ENCODE results near the gene DYNAP. TPM values are rescaled to one million over a fixed set of nuclear protein-coding genes. Genes with fewer than 3 reads are reported as not detected.

The DYNAP gene
- total RNA-seq, 1 donor from 2014 or later = not detected

DNA sequence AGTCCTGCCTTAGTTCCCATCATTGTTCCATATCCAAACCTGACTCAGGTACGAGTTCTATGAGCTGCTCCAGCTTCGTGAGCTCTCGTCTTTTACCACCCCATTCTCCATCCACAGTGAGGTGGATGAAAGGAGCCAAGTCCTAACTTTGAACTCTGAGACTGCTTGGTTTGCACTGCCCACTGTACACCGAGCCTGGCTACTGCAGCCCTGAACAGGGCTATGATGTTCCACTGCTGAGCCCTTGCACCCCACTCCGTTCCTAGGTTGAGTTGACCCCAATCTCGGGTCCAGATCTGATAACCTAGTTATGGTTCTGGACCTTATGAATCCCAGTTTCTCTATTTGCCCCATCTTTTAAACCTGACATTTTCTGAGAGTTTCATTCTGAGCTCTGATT, 5.3 kb upstream of the DYNAP start:
- Mint-ChIP-seq H3K4me3 (ENCODE audit: unreplicated experiment) (no peak overlapping the region), H3K9me3 (ENCODE audit: unreplicated experiment) (no peaks in the 10 kb centered on the region), H3K36me3 (ENCODE audit: low read depth, unreplicated experiment) (no peaks in the 10 kb centered on the region), H3K27ac (ENCODE audit: unreplicated experiment) (no peak overlapping the region), H3K27me3 (ENCODE audit: low read depth, unreplicated experiment) (no peaks in the 10 kb centered on the region), H3K4me1 (ENCODE audit: low read depth, unreplicated experiment) (no peaks in the 10 kb centered on the region)
- Histone ChIP-seq H4K20me1 (ENCODE audit: insufficient read depth, low read length) (no peaks in the 10 kb centered on the region), H3K27ac (ENCODE audit: low read depth, low read length) (no peak overlapping the region), H3K4me2 (ENCODE audit: low read length) (no peak overlapping the region), H3K4me3 (ENCODE audit: insufficient read depth, low read depth, low read length) (no peak overlapping the region), H3K9me3 (ENCODE audit: insufficient read depth, low read depth, low read length) (no peaks in the 10 kb centered on the region), H3K79me2 (ENCODE audit: insufficient read depth, low read length) (no peaks in the 10 kb centered on the region), H3K4me1 (ENCODE audit: insufficient read depth, low read length) (no peaks in the 10 kb centered on the region), H2AFZ (ENCODE audit: low read depth, low read length) (no peak overlapping the region), H3K9ac (ENCODE audit: low read length) (no peak overlapping the region), H3K27me3 (ENCODE audit: insufficient read depth, low read length) (no peaks in the 10 kb centered on the region), H3K36me3 (ENCODE audit: insufficient read depth, low read length) (no peaks in the 10 kb centered on the region)
- FAIRE-seq = no peak
- DNase-seq (ENCODE audit: low read depth) = no peak
- TF ChIP-seq, protein P1, sequence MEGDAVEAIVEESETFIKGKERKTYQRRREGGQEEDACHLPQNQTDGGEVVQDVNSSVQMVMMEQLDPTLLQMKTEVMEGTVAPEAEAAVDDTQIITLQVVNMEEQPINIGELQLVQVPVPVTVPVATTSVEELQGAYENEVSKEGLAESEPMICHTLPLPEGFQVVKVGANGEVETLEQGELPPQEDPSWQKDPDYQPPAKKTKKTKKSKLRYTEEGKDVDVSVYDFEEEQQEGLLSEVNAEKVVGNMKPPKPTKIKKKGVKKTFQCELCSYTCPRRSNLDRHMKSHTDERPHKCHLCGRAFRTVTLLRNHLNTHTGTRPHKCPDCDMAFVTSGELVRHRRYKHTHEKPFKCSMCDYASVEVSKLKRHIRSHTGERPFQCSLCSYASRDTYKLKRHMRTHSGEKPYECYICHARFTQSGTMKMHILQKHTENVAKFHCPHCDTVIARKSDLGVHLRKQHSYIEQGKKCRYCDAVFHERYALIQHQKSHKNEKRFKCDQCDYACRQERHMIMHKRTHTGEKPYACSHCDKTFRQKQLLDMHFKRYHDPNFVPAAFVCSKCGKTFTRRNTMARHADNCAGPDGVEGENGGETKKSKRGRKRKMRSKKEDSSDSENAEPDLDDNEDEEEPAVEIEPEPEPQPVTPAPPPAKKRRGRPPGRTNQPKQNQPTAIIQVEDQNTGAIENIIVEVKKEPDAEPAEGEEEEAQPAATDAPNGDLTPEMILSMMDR (IDR thresholded peaks at IDR 0.05; ENCODE audit: insufficient read depth, low read depth, low read length) = no peak
- no peak for TF ChIP-seq EZH2 (IDR thresholded peaks at IDR 0.05; ENCODE audit: insufficient read depth, low read length)

DNA sequence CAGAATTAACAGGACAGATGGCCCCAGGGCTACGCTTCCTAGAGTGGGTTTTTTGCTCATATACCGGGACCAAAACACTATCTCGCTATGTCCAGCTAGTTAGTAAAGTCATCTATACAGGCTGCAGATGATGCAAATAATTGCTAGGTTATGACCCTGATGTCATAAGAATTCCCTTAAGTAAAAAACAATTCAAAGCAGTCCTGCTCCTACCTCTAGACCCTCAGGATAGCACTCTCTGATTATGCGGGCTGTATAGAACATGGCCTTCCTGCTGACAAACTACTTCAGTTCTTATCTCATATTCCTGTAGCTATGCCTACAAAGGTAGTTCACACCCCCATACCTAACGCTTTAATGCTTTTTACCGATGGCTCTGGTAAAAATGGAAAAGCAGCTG, 13.2 kb downstream of the DYNAP start:
- Mint-ChIP-seq H3K4me3 (ENCODE audit: unreplicated experiment) (no peak overlapping the region), H3K36me3 (ENCODE audit: low read depth, unreplicated experiment) (no peaks in the 10 kb centered on the region), H3K27me3 (ENCODE audit: low read depth, unreplicated experiment) (no peaks in the 10 kb centered on the region), H3K4me1 (ENCODE audit: low read depth, unreplicated experiment) (peaks cover 8% of the 10 kb centered on the region), H3K9me3 (ENCODE audit: unreplicated experiment) (peaks cover 2% of the 10 kb centered on the region), H3K27ac (ENCODE audit: unreplicated experiment) (no peak overlapping the region)
- Histone ChIP-seq H3K4me3 (ENCODE audit: insufficient read depth, low read depth, low read length) (no peak overlapping the region), H3K79me2 (ENCODE audit: insufficient read depth, low read length) (no peaks in the 10 kb centered on the region), H3K4me2 (ENCODE audit: low read length) (no peak overlapping the region), H4K20me1 (ENCODE audit: insufficient read depth, low read length) (no peaks in the 10 kb centered on the region), H2AFZ (ENCODE audit: low read depth, low read length) (no peak overlapping the region), H3K27me3 (ENCODE audit: insufficient read depth, low read length) (no peaks in the 10 kb centered on the region), H3K9me3 (ENCODE audit: insufficient read depth, low read depth, low read length) (no peaks in the 10 kb centered on the region), H3K36me3 (ENCODE audit: insufficient read depth, low read length) (no peaks in the 10 kb centered on the region), H3K27ac (ENCODE audit: low read depth, low read length) (no peak overlapping the region), H3K9ac (ENCODE audit: low read length) (no peak overlapping the region), H3K4me1 (ENCODE audit: insufficient read depth, low read length) (peaks cover 8% of the 10 kb centered on the region)
- no peak for FAIRE-seq
- no peak for DNase-seq (ENCODE audit: low read depth)
- TF ChIP-seq, protein P1 (IDR thresholded peaks at IDR 0.05; ENCODE audit: insufficient read depth, low read depth, low read length) = no peak
- TF ChIP-seq EZH2 (IDR thresholded peaks at IDR 0.05; ENCODE audit: insufficient read depth, low read length) = no peak

DNA sequence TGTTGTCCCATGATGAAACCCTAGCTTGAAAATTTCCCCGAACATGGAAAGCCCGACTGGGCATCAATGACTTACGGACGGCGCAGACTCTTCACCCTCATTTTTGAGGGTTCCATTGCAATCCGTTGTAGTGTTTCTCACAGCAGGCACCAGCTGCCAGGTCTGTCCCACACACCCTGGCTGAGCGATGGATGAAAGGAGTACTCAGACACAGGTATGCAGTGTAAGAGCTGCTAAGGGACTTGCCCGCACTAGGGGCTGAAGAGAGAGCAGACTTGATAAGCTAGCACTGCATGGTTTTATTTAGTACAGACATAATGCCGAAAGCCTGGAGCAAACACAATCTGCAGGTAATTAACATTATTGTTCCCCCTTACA, 15.8 kb downstream of the DYNAP start:
- Histone ChIP-seq H2AFZ (ENCODE audit: low read depth, low read length) (no peak overlapping the region), H3K79me2 (ENCODE audit: insufficient read depth, low read length) (no peaks in the 10 kb centered on the region), H3K27ac (ENCODE audit: low read depth, low read length) (no peak overlapping the region), H3K27me3 (ENCODE audit: insufficient read depth, low read length) (no peaks in the 10 kb centered on the region), H3K4me1 (ENCODE audit: insufficient read depth, low read length) (peaks cover 8% of the 10 kb centered on the region), H3K9ac (ENCODE audit: low read length) (no peak overlapping the region), H3K36me3 (ENCODE audit: insufficient read depth, low read length) (no peaks in the 10 kb centered on the region), H4K20me1 (ENCODE audit: insufficient read depth, low read length) (no peaks in the 10 kb centered on the region), H3K4me3 (ENCODE audit: insufficient read depth, low read depth, low read length) (no peak overlapping the region), H3K4me2 (ENCODE audit: low read length) (no peak overlapping the region), H3K9me3 (ENCODE audit: insufficient read depth, low read depth, low read length) (no peaks in the 10 kb centered on the region)
- peaks cover 8% of the 10 kb centered on the region for H3K4me1 Mint-ChIP-seq (ENCODE audit: low read depth, unreplicated experiment)
- no peaks in the 10 kb centered on the region for H3K36me3 Mint-ChIP-seq (ENCODE audit: low read depth, unreplicated experiment)
- DNase-seq (ENCODE audit: low read depth) (no peak), FAIRE-seq (no peak)
- no peaks in the 10 kb centered on the region for H3K27me3 Mint-ChIP-seq (ENCODE audit: low read depth, unreplicated experiment)
- TF ChIP-seq EZH2 (IDR thresholded peaks at IDR 0.05; ENCODE audit: insufficient read depth, low read length) = no peak
- TF ChIP-seq, protein P1 (IDR thresholded peaks at IDR 0.05; ENCODE audit: insufficient read depth, low read depth, low read length) = no peak
- H3K27ac Mint-ChIP-seq (ENCODE audit: unreplicated experiment) = no peak overlapping the region
- H3K9me3 Mint-ChIP-seq (ENCODE audit: unreplicated experiment) = peaks cover 2% of the 10 kb centered on the region
- no peak overlapping the region for H3K4me3 Mint-ChIP-seq (ENCODE audit: unreplicated experiment)

Data from astrocyte (in vitro differentiated cells and primary cell).